ENCODE results near the gene YIPF5. TPM values are rescaled to one million over a fixed set of nuclear protein-coding genes. Genes with fewer than 3 reads are reported as not detected.

The YIPF5 gene
- total RNA-seq, 4 donors from 2014 or later = 34.9 to 48.2 (median 41.5) TPM

- H3K4me1 ChIP-seq = peaks cover 0 to 7% of the 10 kb centered on the region in 2 donors
Observed at GRCh38 chr5:144192661-144193060, 22.2 kb upstream of the YIPF5 start.

GRCh38 chr5:144191998-144192397, 21.5 kb upstream of the YIPF5 start:
- no peak for DNase-seq
- WGBS, 2 donors = 26 to 31% methylated on average over 3 of the region's 3 CpGs
- Histone ChIP-seq H3K4me3 (replicated peaks in 1 of 3) (no peak overlapping the region), H3K4me1 (peaks cover 0 to 12% of the 10 kb centered on the region in 2 donors), H3K36me3 (no peaks in the 10 kb centered on the region), H3K27me3 (no peaks in the 10 kb centered on the region), H3K9me3 (no peaks in the 10 kb centered on the region), H3K27ac (no peak overlapping the region)
- TF ChIP-seq CTCF (IDR thresholded peaks at IDR 0.05) (peak in 3 of 6 experiments; percentile 40 to 42 (median 41)), POLR2A (IDR thresholded peaks at IDR 0.05) (no peak)
- intact Hi-C loops (cut with DNase I) = no loop called here

More at GRCh38 chr5:144192661-144193060, 22.2 kb upstream of the YIPF5 start:
- H3K36me3 ChIP-seq = no peaks in the 10 kb centered on the region
- no peak overlapping the region for H3K27ac ChIP-seq
- no peak for DNase-seq
- no peaks in the 10 kb centered on the region for H3K9me3 ChIP-seq
- H3K27me3 ChIP-seq = no peaks in the 10 kb centered on the region
- intact Hi-C loops (cut with DNase I) = no loop called here
- H3K4me3 ChIP-seq (replicated peaks in 1 of 3) = no peak overlapping the region
- TF ChIP-seq CTCF (IDR thresholded peaks at IDR 0.05) = no peak
- no peak for TF ChIP-seq POLR2A (IDR thresholded peaks at IDR 0.05)

- H3K4me3 ChIP-seq (replicated peaks in 1 of 3) = no peak overlapping the region
- no peak for DNase-seq
- intact Hi-C loops (cut with DNase I) = no loop called here
Observed at GRCh38 chr5:144191531-144191930, 21.1 kb upstream of the YIPF5 start.

GRCh38 chr5:144189800-144190429, 19.5 kb upstream of the YIPF5 start:
- no peaks in the 10 kb centered on the region for H3K36me3 ChIP-seq
- TF ChIP-seq CTCF (IDR thresholded peaks at IDR 0.05) (no peak), POLR2A (IDR thresholded peaks at IDR 0.05) (no peak)
- no peak overlapping the region for H3K4me3 ChIP-seq (replicated peaks in 1 of 3)
- intact Hi-C loops (cut with DNase I) = no loop called here
- WGBS, 2 donors = 69 to 81% methylated on average over 10 of the region's 10 CpGs
- no peaks in the 10 kb centered on the region for H3K9me3 ChIP-seq
- DNase-seq = no peak
- H3K4me1 ChIP-seq = peaks cover 0 to 12% of the 10 kb centered on the region in 2 donors
- H3K27ac ChIP-seq = no peak overlapping the region
- H3K27me3 ChIP-seq = no peaks in the 10 kb centered on the region

More at GRCh38 chr5:144191531-144191930, 21.1 kb upstream of the YIPF5 start:
- peaks cover 0 to 12% of the 10 kb centered on the region in 2 donors for H3K4me1 ChIP-seq
- TF ChIP-seq POLR2A (IDR thresholded peaks at IDR 0.05) = no peak
- WGBS, 2 donors = 66 to 89% methylated on average over 3 of the region's 3 CpGs
- H3K27ac ChIP-seq = no peak overlapping the region
- H3K36me3 ChIP-seq = no peaks in the 10 kb centered on the region
- H3K9me3 ChIP-seq = no peaks in the 10 kb centered on the region
- no peaks in the 10 kb centered on the region for H3K27me3 ChIP-seq

- H3K4me3 ChIP-seq (replicated peaks in 1 of 3) = no peak overlapping the region
- H3K27ac ChIP-seq = no peak overlapping the region
- H3K36me3 ChIP-seq = no peaks in the 10 kb centered on the region
- peaks cover 0 to 12% of the 10 kb centered on the region in 2 donors for H3K4me1 ChIP-seq
- no peaks in the 10 kb centered on the region for H3K9me3 ChIP-seq
- WGBS, 2 donors = 0% methylated on average over 2 of the region's 2 CpGs
- DNase-seq = peak; percentile 53 to 69
- intact Hi-C loops (cut with DNase I) = no loop called here
- TF ChIP-seq POLR2A (IDR thresholded peaks at IDR 0.05) = no peak
- TF ChIP-seq CTCF (IDR thresholded peaks at IDR 0.05) = no peak
- no peaks in the 10 kb centered on the region for H3K27me3 ChIP-seq
Observed at GRCh38 chr5:144187699-144188294, 17.3 kb upstream of the YIPF5 start.

Data from thyroid gland (tissue), 4 donors.